ENCODE measurements around the gene THEMIS.

DNA sequence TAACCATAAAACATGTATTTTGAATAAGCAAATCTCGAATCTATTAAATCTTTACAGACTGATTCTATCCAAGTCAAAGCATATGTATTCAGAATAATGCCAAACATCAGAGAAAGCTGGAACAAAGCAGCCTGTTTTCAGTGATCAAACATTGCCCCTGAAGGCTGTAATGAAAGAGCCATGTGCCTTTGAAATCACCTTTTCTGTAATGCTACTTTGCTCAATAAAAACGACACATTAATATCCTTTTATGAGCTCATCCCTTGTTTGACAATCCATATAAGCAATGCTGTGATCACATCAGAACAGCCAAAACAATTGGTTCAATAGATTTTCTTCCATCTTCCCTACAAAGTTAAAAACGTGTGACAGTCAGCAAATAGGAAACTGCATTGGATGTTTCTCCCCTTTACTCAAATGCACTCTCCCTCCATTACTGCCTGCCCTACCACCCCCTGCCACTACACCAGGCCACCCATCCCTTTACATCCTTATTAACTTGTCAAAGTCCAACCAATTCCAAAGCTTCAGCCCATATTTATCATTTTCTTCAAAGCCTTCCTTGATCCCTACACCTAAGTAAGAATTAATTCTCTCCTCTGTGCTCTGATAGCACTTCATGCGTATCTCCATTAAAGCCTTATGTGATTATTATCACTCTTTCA lies 42.0 kb downstream of the THEMIS start:
- TF ChIP-seq, protein P1, sequence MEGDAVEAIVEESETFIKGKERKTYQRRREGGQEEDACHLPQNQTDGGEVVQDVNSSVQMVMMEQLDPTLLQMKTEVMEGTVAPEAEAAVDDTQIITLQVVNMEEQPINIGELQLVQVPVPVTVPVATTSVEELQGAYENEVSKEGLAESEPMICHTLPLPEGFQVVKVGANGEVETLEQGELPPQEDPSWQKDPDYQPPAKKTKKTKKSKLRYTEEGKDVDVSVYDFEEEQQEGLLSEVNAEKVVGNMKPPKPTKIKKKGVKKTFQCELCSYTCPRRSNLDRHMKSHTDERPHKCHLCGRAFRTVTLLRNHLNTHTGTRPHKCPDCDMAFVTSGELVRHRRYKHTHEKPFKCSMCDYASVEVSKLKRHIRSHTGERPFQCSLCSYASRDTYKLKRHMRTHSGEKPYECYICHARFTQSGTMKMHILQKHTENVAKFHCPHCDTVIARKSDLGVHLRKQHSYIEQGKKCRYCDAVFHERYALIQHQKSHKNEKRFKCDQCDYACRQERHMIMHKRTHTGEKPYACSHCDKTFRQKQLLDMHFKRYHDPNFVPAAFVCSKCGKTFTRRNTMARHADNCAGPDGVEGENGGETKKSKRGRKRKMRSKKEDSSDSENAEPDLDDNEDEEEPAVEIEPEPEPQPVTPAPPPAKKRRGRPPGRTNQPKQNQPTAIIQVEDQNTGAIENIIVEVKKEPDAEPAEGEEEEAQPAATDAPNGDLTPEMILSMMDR (IDR thresholded peaks at IDR 0.05; ENCODE audit: insufficient read depth, low read depth, low read length) = no peak
- TF ChIP-seq EZH2 (IDR thresholded peaks at IDR 0.05; ENCODE audit: insufficient read depth, low read length) = no peak

All from astrocyte (in vitro differentiated cells and primary cell).